Dendritic cell treated with granulocyte-macrophage colony-stimulating factor and Interleukin-4, amounts not matched to agents 40 ng/mL and 50 ng/mL, for 4 days (primary cell): ENCODE measurements around the gene THBS3.

Experiments used
- H3K27ac Mint-ChIP-seq: one replicate; pipeline ENCODE4 v1.8.0; 2022; ENCODE audit warnings: mild to moderate bottlenecking, mixed read lengths
- H3K27me3 Mint-ChIP-seq: one replicate; pipeline ENCODE4 v1.8.0; 2022; ENCODE audit warnings: mild to moderate bottlenecking, mixed read lengths
- H3K36me3 Mint-ChIP-seq: one replicate; pipeline ENCODE4 v1.8.0; 2022; ENCODE audit warnings: low read depth, mixed read lengths
- H3K4me1 Mint-ChIP-seq: one replicate; pipeline ENCODE4 v1.8.0; 2022; ENCODE audit warnings: low read depth, mixed read lengths
- H3K4me3 Mint-ChIP-seq: one replicate; pipeline ENCODE4 v1.8.0; 2022; ENCODE audit warnings: mild to moderate bottlenecking, moderate library complexity, mixed read lengths
- H3K9me3 Mint-ChIP-seq: one replicate; pipeline ENCODE4 v1.8.0; 2022; ENCODE audit warnings: mixed read lengths
- intact Hi-C: fragments of 100-400 bp; cut with micrococcal nuclease; formaldehyde crosslinking; loops from one replicate; pipeline ENCODE4 v1.15.0; 2022

THBS3 gene

GRCh38 chr1:155209312-155209721 is 1.6 kb upstream of the THBS3 start:
- Mint-ChIP-seq H3K36me3 (peaks cover 32% of the 10 kb centered on the region), H3K4me3 (peak overlapping the region; percentile 94)
- intact Hi-C loops: loop anchor here (2.0 to 5.0 kb wide), 2 partner anchors 17 to 33 kb away; a partner anchor contains a TSS

GRCh38 chr1:155208541-155209311 is 1.0 kb upstream of the THBS3 start, which contains the start of gene MTX1:
Gene MTX1, plus strand, starts transcription at chr1:155208695. Its CDS starts 110 bp downstream, at chr1:155208805.
- intact Hi-C loops: loop anchor here (2.0 to 5.0 kb wide), 2 partner anchors 18 to 34 kb away; a partner anchor contains a TSS
- H3K27ac Mint-ChIP-seq: peak within 1 kb of the TSS; percentile 97

More at GRCh38 chr1:155209312-155209721, 1.6 kb upstream of the THBS3 start:
- H3K27ac Mint-ChIP-seq: peak overlapping the region; percentile 97
- H3K27me3 Mint-ChIP-seq: no peaks in the 10 kb centered on the region
- peaks cover 51% of the 10 kb centered on the region for H3K4me1 Mint-ChIP-seq
- H3K9me3 Mint-ChIP-seq: no peaks in the 10 kb centered on the region

GRCh38 chr1:155206891-155207805 is 549 bp downstream of the THBS3 start:
- H3K27ac Mint-ChIP-seq: peak overlapping the region; percentile 97
- peaks cover 7% of the 10 kb centered on the region for H3K27me3 Mint-ChIP-seq
- intact Hi-C loops: loop anchor here (5.0 kb wide), 1 partner anchor 35 kb away; a partner anchor contains a TSS
- peaks cover 51% of the 10 kb centered on the region for H3K4me1 Mint-ChIP-seq
- H3K4me3 Mint-ChIP-seq: peak overlapping the region; percentile 45
- H3K9me3 Mint-ChIP-seq: no peaks in the 10 kb centered on the region
- H3K36me3 Mint-ChIP-seq: peaks cover 24% of the 10 kb centered on the region

More at GRCh38 chr1:155208541-155209311, 1.0 kb upstream of the THBS3 start, which contains the start of gene MTX1:
- peaks cover 32% of the 10 kb centered on the region for H3K36me3 Mint-ChIP-seq
- no peaks in the 10 kb centered on the region for H3K27me3 Mint-ChIP-seq
- peaks cover 51% of the 10 kb centered on the region for H3K4me1 Mint-ChIP-seq
- no peaks in the 10 kb centered on the region for H3K9me3 Mint-ChIP-seq
- H3K4me3 Mint-ChIP-seq: peak within 1 kb of the TSS; percentile 94

GRCh38 chr1:155205969-155206593 is 1.6 kb downstream of the THBS3 start:
- H3K9me3 Mint-ChIP-seq: no peaks in the 10 kb centered on the region
- H3K4me3 Mint-ChIP-seq: no peak overlapping the region
- peaks cover 13% of the 10 kb centered on the region for H3K36me3 Mint-ChIP-seq
- intact Hi-C loops: loop anchor here (5.0 kb wide), 1 partner anchor 36 kb away; a partner anchor contains a TSS
- peaks cover 41% of the 10 kb centered on the region for H3K4me1 Mint-ChIP-seq
- H3K27me3 Mint-ChIP-seq: peaks cover 7% of the 10 kb centered on the region
- no peak overlapping the region for H3K27ac Mint-ChIP-seq

- Mint-ChIP-seq H3K9me3 (no peaks in the 10 kb centered on the region), H3K4me1 (peaks cover 30% of the 10 kb centered on the region), H3K27ac (no peak overlapping the region), H3K27me3 (peaks cover 10% of the 10 kb centered on the region), H3K36me3 (peaks cover 5% of the 10 kb centered on the region), H3K4me3 (no peak overlapping the region)
- intact Hi-C loops: loop anchor here (5.0 kb wide), 1 partner anchor 37 kb away; a partner anchor contains a TSS
These were observed 2.7 kb downstream of the THBS3 start for GRCh38 chr1:155205035-155205434.

- no peak overlapping the region for H3K27ac Mint-ChIP-seq
- intact Hi-C loops: no loop called here
- H3K36me3 Mint-ChIP-seq: peaks cover 5% of the 10 kb centered on the region
- H3K4me1 Mint-ChIP-seq: peaks cover 14% of the 10 kb centered on the region
- no peak overlapping the region for H3K4me3 Mint-ChIP-seq
- H3K27me3 Mint-ChIP-seq: peaks cover 10% of the 10 kb centered on the region
- H3K9me3 Mint-ChIP-seq: no peaks in the 10 kb centered on the region
These were observed 4.8 kb downstream of the THBS3 start for GRCh38 chr1:155202731-155203515.

- Mint-ChIP-seq H3K36me3 (peaks cover 12% of the 10 kb centered on the region), H3K9me3 (no peaks in the 10 kb centered on the region), H3K27ac (no peak overlapping the region), H3K27me3 (peaks cover 10% of the 10 kb centered on the region), H3K4me3 (no peak overlapping the region), H3K4me1 (peaks cover 7% of the 10 kb centered on the region)
- intact Hi-C loops: no loop called here
These were observed 5.5 kb downstream of the THBS3 start for GRCh38 chr1:155202198-155202597.

GRCh38 chr1:155200920-155201319 is 6.8 kb downstream of the THBS3 start:
- no peaks in the 10 kb centered on the region for H3K9me3 Mint-ChIP-seq
- H3K4me3 Mint-ChIP-seq: no peak overlapping the region
- no peak overlapping the region for H3K27ac Mint-ChIP-seq
- no peaks in the 10 kb centered on the region for H3K4me1 Mint-ChIP-seq
- peaks cover 19% of the 10 kb centered on the region for H3K36me3 Mint-ChIP-seq
- intact Hi-C loops: no loop called here
- peaks cover 12% of the 10 kb centered on the region for H3K27me3 Mint-ChIP-seq

- peaks cover 19% of the 10 kb centered on the region for H3K36me3 Mint-ChIP-seq
- no peaks in the 10 kb centered on the region for H3K9me3 Mint-ChIP-seq
- intact Hi-C loops: no loop called here
- no peak overlapping the region for H3K27ac Mint-ChIP-seq
- peaks cover 11% of the 10 kb centered on the region for H3K4me1 Mint-ChIP-seq
- H3K4me3 Mint-ChIP-seq: no peak overlapping the region
- peaks cover 20% of the 10 kb centered on the region for H3K27me3 Mint-ChIP-seq
These were observed 7.9 kb downstream of the THBS3 start for GRCh38 chr1:155199792-155200191.

- intact Hi-C loops: no loop called here
- Mint-ChIP-seq H3K4me3 (no peak overlapping the region), H3K9me3 (no peaks in the 10 kb centered on the region), H3K36me3 (peaks cover 19% of the 10 kb centered on the region), H3K27ac (no peak overlapping the region), H3K4me1 (peaks cover 24% of the 10 kb centered on the region), H3K27me3 (peaks cover 28% of the 10 kb centered on the region)
These were observed 9.2 kb downstream of the THBS3 start for GRCh38 chr1:155198547-155198906.

GRCh38 chr1:155197901-155198546 is 9.7 kb downstream of the THBS3 start:
- Mint-ChIP-seq H3K9me3 (no peaks in the 10 kb centered on the region), H3K4me1 (peaks cover 29% of the 10 kb centered on the region), H3K36me3 (peaks cover 19% of the 10 kb centered on the region), H3K27me3 (peaks cover 25% of the 10 kb centered on the region), H3K27ac (no peak overlapping the region), H3K4me3 (no peak overlapping the region)
- intact Hi-C loops: no loop called here

- H3K27ac Mint-ChIP-seq: no peak overlapping the region
- intact Hi-C loops: no loop called here
These were observed 10.6 kb downstream of the THBS3 start for GRCh38 chr1:155196893-155197638.

More at GRCh38 chr1:155196893-155197638, 10.6 kb downstream of the THBS3 start:
- peaks cover 22% of the 10 kb centered on the region for H3K27me3 Mint-ChIP-seq
- peaks cover 19% of the 10 kb centered on the region for H3K36me3 Mint-ChIP-seq
- H3K9me3 Mint-ChIP-seq: no peaks in the 10 kb centered on the region
- H3K4me1 Mint-ChIP-seq: peaks cover 38% of the 10 kb centered on the region
- H3K4me3 Mint-ChIP-seq: no peak overlapping the region
